BE2C (cell line): ENCODE data around the gene KRTAP10-1.

ENCODE experiments used
- DNase-seq: peaks from one replicate; pipeline ENCODE4 v3.0.0-alpha.2; 2020
- H3K27me3 ChIP-seq: fragments of 250-450 bp; sonication (Bioruptor Pico); 2 replicates; pipeline ENCODE4 v1.5.1; 2020; ENCODE audit warnings: mild to moderate bottlenecking
- H3K36me3 ChIP-seq: fragments of 250-450 bp; sonication (Bioruptor Pico); 2 replicates; pipeline ENCODE4 v1.5.1; 2020; ENCODE audit warnings: mild to moderate bottlenecking
- H3K4me1 ChIP-seq: fragments of 250-450 bp; sonication (Bioruptor Pico); 2 replicates; pipeline ENCODE4 v1.5.1; 2020
- H3K4me3 ChIP-seq: 2 replicates; pipeline ENCODE4 v1.5.1; 2011; ENCODE audit warnings: low read depth, low read length
- H3K9me3 ChIP-seq: fragments of 250-450 bp; sonication (Bioruptor Pico); 2 replicates; pipeline ENCODE4 v1.5.1; 2020
- TF ChIP-seq, protein P1 (sequence below): IDR thresholded peaks from 2 replicates; pipeline ENCODE4 v1.5.1; 2012; ENCODE audit warnings: mild to moderate bottlenecking, low read depth, low read length

The KRTAP10-1 gene

DNA sequence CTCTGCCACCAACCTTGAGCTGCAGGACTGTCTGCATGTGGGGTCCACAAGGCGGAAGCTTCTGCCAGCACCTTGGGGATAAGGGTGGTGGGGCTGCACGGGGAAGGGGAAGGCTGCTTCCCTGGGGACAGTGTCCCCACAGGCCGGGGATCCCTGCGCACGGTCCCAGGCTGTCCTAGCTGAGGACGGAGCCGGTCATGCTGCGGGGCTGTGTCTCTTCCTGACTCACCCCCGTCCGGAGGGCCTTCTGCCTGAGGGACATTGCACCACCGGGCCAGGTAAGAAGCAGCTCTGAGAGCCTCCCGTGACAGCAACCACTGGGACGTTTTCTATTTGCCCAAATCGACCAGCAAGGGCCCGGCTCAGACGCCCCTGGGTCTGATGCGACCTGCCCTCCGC, 29.9 kb downstream of the KRTAP10-1 start:
- H3K36me3 ChIP-seq: no peaks in the 10 kb centered on the region
- no peaks in the 10 kb centered on the region for H3K9me3 ChIP-seq
- H3K4me3 ChIP-seq: no peak overlapping the region
- peaks cover 48% of the 10 kb centered on the region for H3K27me3 ChIP-seq
- no peaks in the 10 kb centered on the region for H3K4me1 ChIP-seq
- TF ChIP-seq, protein P1, sequence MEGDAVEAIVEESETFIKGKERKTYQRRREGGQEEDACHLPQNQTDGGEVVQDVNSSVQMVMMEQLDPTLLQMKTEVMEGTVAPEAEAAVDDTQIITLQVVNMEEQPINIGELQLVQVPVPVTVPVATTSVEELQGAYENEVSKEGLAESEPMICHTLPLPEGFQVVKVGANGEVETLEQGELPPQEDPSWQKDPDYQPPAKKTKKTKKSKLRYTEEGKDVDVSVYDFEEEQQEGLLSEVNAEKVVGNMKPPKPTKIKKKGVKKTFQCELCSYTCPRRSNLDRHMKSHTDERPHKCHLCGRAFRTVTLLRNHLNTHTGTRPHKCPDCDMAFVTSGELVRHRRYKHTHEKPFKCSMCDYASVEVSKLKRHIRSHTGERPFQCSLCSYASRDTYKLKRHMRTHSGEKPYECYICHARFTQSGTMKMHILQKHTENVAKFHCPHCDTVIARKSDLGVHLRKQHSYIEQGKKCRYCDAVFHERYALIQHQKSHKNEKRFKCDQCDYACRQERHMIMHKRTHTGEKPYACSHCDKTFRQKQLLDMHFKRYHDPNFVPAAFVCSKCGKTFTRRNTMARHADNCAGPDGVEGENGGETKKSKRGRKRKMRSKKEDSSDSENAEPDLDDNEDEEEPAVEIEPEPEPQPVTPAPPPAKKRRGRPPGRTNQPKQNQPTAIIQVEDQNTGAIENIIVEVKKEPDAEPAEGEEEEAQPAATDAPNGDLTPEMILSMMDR: no peak
- DNase-seq: no peak

DNA sequence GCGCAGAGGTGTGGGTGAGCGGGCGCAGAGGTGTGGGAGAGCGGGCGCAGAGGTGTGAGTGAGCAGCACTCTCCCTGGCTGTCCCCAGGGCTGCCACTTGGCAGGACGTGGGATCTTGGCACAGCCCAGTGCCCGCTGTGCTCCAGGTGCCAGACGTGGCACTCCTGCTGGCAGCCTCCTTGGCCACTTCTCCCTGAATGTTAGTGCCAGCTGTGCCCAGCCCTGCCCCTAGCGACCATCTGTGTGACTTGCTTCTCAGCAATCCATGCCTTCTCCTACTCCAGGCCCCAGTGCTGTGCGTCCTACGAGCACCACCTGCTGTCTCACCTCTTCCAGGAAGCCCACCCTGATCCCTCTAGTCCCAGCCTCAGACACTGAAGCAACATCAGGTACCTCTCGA, 30.5 kb downstream of the KRTAP10-1 start:
- no peak overlapping the region for H3K4me3 ChIP-seq
- no peaks in the 10 kb centered on the region for H3K36me3 ChIP-seq
- DNase-seq: peak; percentile 29
- H3K27me3 ChIP-seq: peaks cover 52% of the 10 kb centered on the region
- no peaks in the 10 kb centered on the region for H3K9me3 ChIP-seq
- TF ChIP-seq, protein P1: peak; percentile 35; the same call in 1 of the 2 replicates
- H3K4me1 ChIP-seq: no peaks in the 10 kb centered on the region

DNA sequence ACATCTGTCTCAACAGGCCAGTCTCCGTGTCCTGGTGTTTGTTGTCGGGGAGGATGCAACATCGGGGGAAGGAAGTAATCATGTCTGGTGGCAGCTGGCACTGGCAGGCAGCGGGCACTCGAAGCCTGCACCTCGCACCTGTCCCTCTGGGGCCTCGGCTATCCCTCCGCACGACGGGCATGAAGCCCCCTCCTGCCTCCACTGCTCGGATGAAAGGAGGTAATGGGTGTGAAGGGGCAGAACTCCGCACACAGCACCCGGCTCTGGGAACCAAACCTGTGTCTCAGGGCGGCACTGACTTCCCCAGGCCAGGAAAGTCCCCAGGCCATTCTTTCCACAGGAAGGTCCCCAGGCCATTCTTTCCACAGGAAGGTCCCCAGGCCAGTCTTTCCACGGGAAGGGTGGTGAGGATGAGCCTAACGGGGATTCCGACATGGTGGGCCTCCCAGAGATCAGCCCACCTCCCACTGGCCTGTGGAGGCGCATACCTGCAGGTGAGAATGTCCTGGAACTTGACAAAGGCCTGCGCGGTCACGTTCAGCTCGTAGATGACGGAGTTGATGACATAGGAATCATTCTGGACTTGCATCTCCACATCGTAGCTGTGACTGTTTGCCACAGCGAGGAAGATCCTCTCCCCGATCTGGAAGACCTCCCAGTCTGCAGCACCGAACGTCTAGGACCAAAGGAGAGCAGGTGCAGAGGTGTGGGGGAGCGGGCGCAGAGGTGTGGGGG, 31.1 kb downstream of the KRTAP10-1 start:
- Histone ChIP-seq H3K27me3 (peaks cover 52% of the 10 kb centered on the region), H3K4me1 (no peaks in the 10 kb centered on the region), H3K9me3 (no peaks in the 10 kb centered on the region), H3K4me3 (no peak overlapping the region), H3K36me3 (no peaks in the 10 kb centered on the region)
- TF ChIP-seq, protein P1: no peak
- DNase-seq: no peak

GRCh38 chr21:44508426-44508710, 31.6 kb downstream of the KRTAP10-1 start:
- Histone ChIP-seq H3K9me3 (no peaks in the 10 kb centered on the region), H3K27me3 (peaks cover 52% of the 10 kb centered on the region), H3K4me3 (no peak overlapping the region), H3K4me1 (no peaks in the 10 kb centered on the region), H3K36me3 (no peaks in the 10 kb centered on the region)
- TF ChIP-seq, protein P1: no peak
- DNase-seq: no peak

GRCh38 chr21:44507673-44508425, 32.1 kb downstream of the KRTAP10-1 start:
- no peak for DNase-seq
- Histone ChIP-seq H3K4me1 (no peaks in the 10 kb centered on the region), H3K36me3 (no peaks in the 10 kb centered on the region), H3K9me3 (no peaks in the 10 kb centered on the region), H3K4me3 (no peak overlapping the region), H3K27me3 (peaks cover 52% of the 10 kb centered on the region)
- TF ChIP-seq, protein P1: no peak
